ENCODE results near the gene P3H4.

- peak in 1 of 3 experiments; percentile 52 for TF ChIP-seq CTCF (optimal IDR thresholded peaks at IDR 0.05 in 1 of 3, IDR thresholded peaks at IDR 0.05 in 1 of 3, conservative IDR thresholded peaks at IDR 0.05 in 1 of 3; ENCODE audit: extremely low read depth in 1 of 3, insufficient read depth in 2 of 3, low read length in 3 of 3)
- no peak for TF ChIP-seq EZH2 (IDR thresholded peaks at IDR 0.05; ENCODE audit: low read length)
Measured at GRCh38 chr17:41785859-41786226, 25.9 kb downstream of the P3H4 start.
